ENCODE results near the gene PIP4K2B.
A peak's percentile ranks its signal among the peaks of the same experiment; 100 is the strongest.

Gene PIP4K2B

GRCh38 chr17:38779965-38780752 is 19.2 kb downstream of the PIP4K2B start:
- DNase-seq (ENCODE audit: low read depth), result no peak

GRCh38 chr17:38777641-38778250 is 21.6 kb downstream of the PIP4K2B start:
- DNase-seq (ENCODE audit: low read depth), result no peak

GRCh38 chr17:38773258-38773657 is 26.1 kb downstream of the PIP4K2B start:
- no peak for DNase-seq (ENCODE audit: low read depth)

GRCh38 chr17:38768417-38768816 is 30.9 kb downstream of the PIP4K2B start:
- no peak for DNase-seq (ENCODE audit: low read depth)

- no peak for DNase-seq (ENCODE audit: low read depth)
These were observed 33.0 kb downstream of the PIP4K2B start for GRCh38 chr17:38766341-38766740.

GRCh38 chr17:38762231-38762630 is 37.1 kb downstream of the PIP4K2B start:
- no peak for DNase-seq (ENCODE audit: low read depth)

- no peak for DNase-seq (ENCODE audit: low read depth)
These were observed 37.7 kb downstream of the PIP4K2B start for GRCh38 chr17:38761612-38762011.

GRCh38 chr17:38753071-38753506 is 46.3 kb downstream of the PIP4K2B start:
- no peak for DNase-seq (ENCODE audit: low read depth)

GRCh38 chr17:38752308-38753070 is 46.9 kb downstream of the PIP4K2B start, which contains the start of gene PSMB3:
PSMB3 (plus strand) TSS chr17:38752741; CDS start chr17:38752827, 86 bp downstream.
- DNase-seq (ENCODE audit: low read depth), result peak; percentile 88

GRCh38 chr17:38751808-38752307 is 47.5 kb downstream of the PIP4K2B start:
- DNase-seq (ENCODE audit: low read depth), result peak; percentile 77

- DNase-seq (ENCODE audit: low read depth), result no peak
These were observed 48.1 kb downstream of the PIP4K2B start for GRCh38 chr17:38751144-38751807.

GRCh38 chr17:38750312-38751121 is 48.8 kb downstream of the PIP4K2B start:
- no peak for DNase-seq (ENCODE audit: low read depth)

GRCh38 chr17:38750044-38750311 is 49.4 kb downstream of the PIP4K2B start:
- DNase-seq (ENCODE audit: low read depth), result no peak

- DNase-seq (ENCODE audit: low read depth), result no peak
These were observed 49.9 kb downstream of the PIP4K2B start for GRCh38 chr17:38749223-38750043.

- no peak for DNase-seq (ENCODE audit: low read depth)
These were observed 50.5 kb downstream of the PIP4K2B start for GRCh38 chr17:38748892-38749222.

GRCh38 chr17:38748149-38748891 is 51.0 kb downstream of the PIP4K2B start, which contains the start of gene PCGF2:
PCGF2 (minus strand) TSS chr17:38748336; CDS start chr17:38740402, 7,934 bp downstream.
- no peak for DNase-seq (ENCODE audit: low read depth)

GRCh38 chr17:38747463-38748148 is 51.8 kb downstream of the PIP4K2B start:
- DNase-seq (ENCODE audit: low read depth), result no peak

GRCh38 chr17:38746849-38747462 is 52.4 kb downstream of the PIP4K2B start:
- no peak for DNase-seq (ENCODE audit: low read depth)

Measured in stimulated activated CD8-positive, alpha-beta memory T cell treated with anti-CD3 and anti-CD28 coated beads, Interleukin-7, amount 100 ng/mL, for 24 hours (primary cell).